Measurements from ENCODE around the gene DENND1A.

DENND1A gene

GRCh38 chr9:123377211-123377971 lies 552.5 kb downstream of the DENND1A start:
- DNase-seq = no peak

GRCh38 chr9:123376218-123377071 lies 553.5 kb downstream of the DENND1A start:
- no peak for DNase-seq

- DNase-seq = no peak
These were observed 554.3 kb downstream of the DENND1A start for GRCh38 chr9:123375469-123376132.

GRCh38 chr9:123373946-123374345 lies 556.0 kb downstream of the DENND1A start:
- no peak for DNase-seq

- DNase-seq = no peak
These were observed 556.4 kb downstream of the DENND1A start for GRCh38 chr9:123373447-123373923.

GRCh38 chr9:123372766-123373446 lies 557.0 kb downstream of the DENND1A start:
- no peak for DNase-seq

- DNase-seq = no peak
These were observed 557.9 kb downstream of the DENND1A start for GRCh38 chr9:123371805-123372590.

GRCh38 chr9:123371228-123371584 lies 558.7 kb downstream of the DENND1A start:
- DNase-seq = no peak

- DNase-seq = no peak
These were observed 559.2 kb downstream of the DENND1A start for GRCh38 chr9:123370526-123371227.

GRCh38 chr9:123370108-123370507 lies 559.8 kb downstream of the DENND1A start:
- DNase-seq = no peak

- no peak for DNase-seq
These were observed 560.6 kb downstream of the DENND1A start for GRCh38 chr9:123369296-123369695.

- DNase-seq = no peak
These were observed 561.3 kb downstream of the DENND1A start for GRCh38 chr9:123368536-123369153.

GRCh38 chr9:123368023-123368422 lies 561.9 kb downstream of the DENND1A start:
- no peak for DNase-seq

GRCh38 chr9:123365881-123366528 lies 563.9 kb downstream of the DENND1A start:
- no peak for DNase-seq

GRCh38 chr9:123365287-123365880 lies 564.5 kb downstream of the DENND1A start:
- DNase-seq = no peak

- no peak for DNase-seq
These were observed 565.6 kb downstream of the DENND1A start for GRCh38 chr9:123364241-123364824.

- no peak for DNase-seq
These were observed 567.1 kb downstream of the DENND1A start for GRCh38 chr9:123362856-123363255.

- no peak for DNase-seq
These were observed 568.0 kb downstream of the DENND1A start for GRCh38 chr9:123361731-123362510.

Measured in stimulated activated naive CD4-positive, alpha-beta T cell treated with Interleukin-2 at 50 U/mL for 16 hours (primary cell).